ENCODE results near the gene GABBR1. TPM values are rescaled to one million over a fixed set of nuclear protein-coding genes. Genes with fewer than 3 reads are reported as not detected.

The GABBR1 gene
- total and polyA plus RNA-seq, 2 of the 13 experiments (the other 11 are each of a cell fraction or from before 2014, with no cell fraction given) = 0.07 to 0.37 TPM

GRCh38 chr6:29608131-29608530 is 24.9 kb downstream of the GABBR1 start:
- no peak for DNase-seq (ENCODE audit: low spot score)

GRCh38 chr6:29603930-29604329 is 29.1 kb downstream of the GABBR1 start:
- intact Hi-C loops (cut with micrococcal nuclease; ENCODE audit: unreplicated experiment) = no loop called here

More at GRCh38 chr6:29608131-29608530, 24.9 kb downstream of the GABBR1 start:
- POLR2A ChIA-PET = no interaction called here
- Histone ChIP-seq H3K27me3 (ENCODE audit: control insufficient read depth in 1 of 2, insufficient read depth in 2 of 2, low read length in 2 of 2) (peaks cover 0 to 14% of the 10 kb centered on the region in 2 experiments; a peak in 1 of 5 replicates), H3K4me2 (ENCODE audit: low read depth, low read length) (no peak overlapping the region), H3K36me3 (replicated peaks in 1 of 2; ENCODE audit: control insufficient read depth in 1 of 2, insufficient read depth in 2 of 2, low read length in 2 of 2) (no peaks in the 10 kb centered on the region), H3K79me2 (ENCODE audit: insufficient read depth, low read length) (no peaks in the 10 kb centered on the region), H3K9ac (ENCODE audit: insufficient read depth, low read depth, low read length) (no peak overlapping the region), H4K20me1 (ENCODE audit: insufficient read depth, low read length) (no peaks in the 10 kb centered on the region), H3K4me3 (replicated peaks in 1 of 3; ENCODE audit: insufficient read depth in 1 of 3, low read depth in 2 of 3, low read length in 3 of 3) (no peak overlapping the region), H2AFZ (ENCODE audit: low read length) (no peak overlapping the region), H3K9me3 (ENCODE audit: low read length) (no peaks in the 10 kb centered on the region), H3K27ac (ENCODE audit: extremely low read length, insufficient read depth, low read length) (no peak overlapping the region), H3K4me1 (ENCODE audit: insufficient read depth, low read length) (no peaks in the 10 kb centered on the region)
- intact Hi-C loops (cut with micrococcal nuclease; ENCODE audit: unreplicated experiment) (no loop called here), in situ Hi-C loops (cut with HindIII; ENCODE audit: extremely low pct_ligation_motif_present, low pct_unique_long_range_greater_than_20kb) (no loop called here)
- no TSS peak for BruUV-seq (replicated peaks)
- FAIRE-seq (no peak), ATAC-seq (no peak)
- TF ChIP-seq ZNF781 (CRISPR knock-in tag; IDR thresholded peaks at IDR 0.05; ENCODE audit: borderline replicate concordance, not compliant biosample characterization) (no peak), FOXK1 (CRISPR knock-in tag; IDR thresholded peaks at IDR 0.05; ENCODE audit: borderline replicate concordance, low read depth) (no peak), ARHGAP35 (CRISPR knock-in tag; IDR thresholded peaks at IDR 0.05; ENCODE audit: borderline replicate concordance) (no peak), SMAD1 (CRISPR knock-in tag; IDR thresholded peaks at IDR 0.05; ENCODE audit: borderline replicate concordance, low read depth) (no peak), ZNF33A (CRISPR knock-in tag; IDR thresholded peaks at IDR 0.05; ENCODE audit: borderline replicate concordance) (no peak), TP53 (CRISPR knock-in tag; conservative IDR thresholded peaks at IDR 0.05) (no peak)
- CTCF ChIA-PET (ENCODE audit: low intra/inter-chr PET ratio, low total read pairs) = no interaction called here

More at GRCh38 chr6:29603930-29604329, 29.1 kb downstream of the GABBR1 start:
- WGBS (ENCODE audit: low lambda C conversion rate) = 22% methylated on average over 2 of the region's 2 CpGs
- Histone ChIP-seq H3K36me3 (replicated peaks in 1 of 2; ENCODE audit: control insufficient read depth in 1 of 2, insufficient read depth in 2 of 2, low read length in 2 of 2) (no peaks in the 10 kb centered on the region), H2AFZ (ENCODE audit: low read length) (no peak overlapping the region), H3K9ac (ENCODE audit: insufficient read depth, low read depth, low read length) (no peak overlapping the region), H3K4me2 (ENCODE audit: low read depth, low read length) (no peak overlapping the region), H3K27me3 (ENCODE audit: control insufficient read depth in 1 of 2, insufficient read depth in 2 of 2, low read length in 2 of 2) (peaks cover 0 to 14% of the 10 kb centered on the region in 2 experiments; a peak in 1 of 5 replicates), H3K27ac (ENCODE audit: extremely low read length, insufficient read depth, low read length) (no peak overlapping the region), H3K79me2 (ENCODE audit: insufficient read depth, low read length) (no peaks in the 10 kb centered on the region), H4K20me1 (ENCODE audit: insufficient read depth, low read length) (no peaks in the 10 kb centered on the region), H3K4me1 (ENCODE audit: insufficient read depth, low read length) (no peaks in the 10 kb centered on the region), H3K9me3 (ENCODE audit: low read length) (no peaks in the 10 kb centered on the region), H3K4me3 (replicated peaks in 1 of 3; ENCODE audit: insufficient read depth in 1 of 3, low read depth in 2 of 3, low read length in 3 of 3) (no peak overlapping the region)
- DNase-seq (ENCODE audit: low spot score) (no peak), FAIRE-seq (no peak), ATAC-seq (no peak)
- BruUV-seq (replicated peaks) = no TSS peak
- in situ Hi-C loops (cut with HindIII; ENCODE audit: extremely low pct_ligation_motif_present, low pct_unique_long_range_greater_than_20kb) = no loop called here
- ChIA-PET CTCF (ENCODE audit: low intra/inter-chr PET ratio, low total read pairs) (interaction anchor here (1.8 kb wide), 1 partner anchor 228 kb away, joined by 4 read pairs; the partner anchor contains the start of gene OR12D3), POLR2A (no interaction called here)
- TF ChIP-seq ZNF468 (CRISPR knock-in tag; IDR thresholded peaks at IDR 0.05) = no peak
- no peak for TF ChIP-seq ZNF562 (CRISPR knock-in tag; IDR thresholded peaks at IDR 0.05; ENCODE audit: borderline replicate concordance)
- no peak for TF ChIP-seq ZNF101 (CRISPR knock-in tag; IDR thresholded peaks at IDR 0.05; ENCODE audit: borderline replicate concordance, low read depth)
- no peak for TF ChIP-seq SIX1 (CRISPR knock-in tag; IDR thresholded peaks at IDR 0.05; ENCODE audit: borderline replicate concordance)
- TF ChIP-seq ZNF674 (CRISPR knock-in tag; IDR thresholded peaks at IDR 0.05; ENCODE audit: low read depth) = no peak
- TF ChIP-seq DRAP1 (CRISPR knock-in tag; IDR thresholded peaks at IDR 0.05) = no peak
- TF ChIP-seq ZNF615 (CRISPR knock-in tag; IDR thresholded peaks at IDR 0.05; ENCODE audit: borderline replicate concordance) = no peak
